ENCODE measurements around the gene CBFA2T3.
"Not testable (repeated sequence)": the region's sequence is repeated elsewhere in the genome, so short reads cannot be mapped to it uniquely, and the experiment has no call there.

The CBFA2T3 gene

DNA sequence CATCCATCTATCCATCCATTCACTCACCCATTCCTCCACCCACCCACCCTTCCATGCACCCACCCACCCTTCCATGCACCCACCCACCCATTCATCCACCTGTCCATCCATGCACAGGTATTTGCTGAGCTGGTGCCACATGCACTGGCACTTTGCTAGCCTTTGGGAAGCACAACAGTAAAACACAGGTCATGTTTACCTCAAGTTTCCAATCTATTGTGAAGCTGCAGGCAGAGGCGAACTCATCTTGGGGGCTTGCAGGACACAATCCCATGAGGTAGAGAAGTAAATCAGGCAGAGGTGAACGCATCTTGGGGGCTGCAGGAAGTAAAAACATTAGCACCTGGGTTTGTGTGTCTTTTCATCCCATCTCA, 35.6 kb upstream of the CBFA2T3 start:
- no peak for DNase-seq

DNA sequence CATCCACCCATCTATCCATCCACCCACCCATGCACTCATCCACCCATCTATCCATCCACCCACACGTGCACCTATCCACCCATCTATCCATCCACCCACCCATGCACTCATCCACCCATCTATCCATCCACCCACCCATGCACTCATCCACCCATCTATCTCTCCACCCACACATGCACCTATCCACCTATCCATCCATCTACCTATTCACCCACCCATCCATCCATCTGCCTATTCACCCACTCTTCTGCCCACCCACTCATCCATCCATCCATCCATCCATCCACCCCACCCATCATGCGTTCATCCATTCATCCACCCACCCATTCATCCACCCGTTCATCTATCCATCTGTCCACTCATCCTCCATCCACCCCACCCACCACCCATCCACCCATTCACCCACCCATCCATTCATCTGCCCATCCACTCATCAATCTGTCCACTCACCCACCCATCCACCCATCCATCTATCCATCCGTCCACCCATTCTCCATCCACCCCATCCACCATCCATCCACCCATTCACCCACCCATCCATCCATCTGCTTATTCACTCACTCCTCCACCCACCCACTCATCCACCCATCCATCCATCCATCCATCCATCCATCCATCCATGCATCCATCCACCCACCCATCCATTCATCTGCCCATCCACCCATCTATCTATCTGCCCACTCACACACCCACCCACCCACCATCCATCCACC, 35.1 kb upstream of the CBFA2T3 start:
- DNase-seq = no peak

GRCh38 chr16:89010210-89010925, 33.4 kb upstream of the CBFA2T3 start:
- DNase-seq = no peak

DNA sequence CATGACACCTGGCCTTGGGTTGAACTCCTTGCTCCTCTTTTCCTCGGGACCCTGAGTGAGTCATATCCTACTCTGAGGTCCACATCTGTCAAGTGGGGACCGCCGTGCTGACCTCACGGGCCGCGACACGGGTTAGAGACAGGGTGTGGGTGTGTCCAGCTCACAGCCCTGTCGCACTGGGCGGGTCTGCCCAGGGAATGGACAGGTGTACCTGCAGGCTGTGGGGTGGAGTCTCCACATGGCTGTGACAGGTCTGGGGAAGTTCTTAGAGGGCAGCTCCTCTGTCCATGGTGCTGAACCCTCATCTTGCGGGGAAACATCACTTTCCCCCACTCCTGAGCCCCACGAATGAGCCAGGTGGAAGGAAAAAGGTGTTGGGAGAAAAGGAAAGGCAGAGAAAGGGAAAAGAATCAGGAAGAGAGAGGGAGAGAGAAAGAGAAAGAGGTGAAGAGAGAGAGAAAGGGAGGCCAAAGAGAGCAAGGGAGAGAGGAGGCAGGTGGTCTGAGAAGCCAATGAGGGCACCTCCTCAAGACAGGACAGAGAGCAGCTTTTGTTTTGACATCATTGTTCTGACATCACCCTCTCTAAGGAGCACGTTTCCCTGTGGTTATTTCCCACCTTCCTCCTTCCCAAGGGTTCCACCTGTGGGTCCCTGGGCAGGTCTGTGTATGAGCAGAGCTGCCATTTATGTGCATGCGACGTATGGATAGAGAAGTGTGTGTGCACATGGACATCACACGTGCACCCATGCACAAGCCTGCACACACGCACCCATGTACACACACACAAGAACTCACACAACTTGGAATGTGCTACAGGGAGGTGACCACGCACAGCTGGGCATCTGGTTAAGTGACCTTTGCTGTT, 32.6 kb upstream of the CBFA2T3 start:
- no peak for DNase-seq

DNA sequence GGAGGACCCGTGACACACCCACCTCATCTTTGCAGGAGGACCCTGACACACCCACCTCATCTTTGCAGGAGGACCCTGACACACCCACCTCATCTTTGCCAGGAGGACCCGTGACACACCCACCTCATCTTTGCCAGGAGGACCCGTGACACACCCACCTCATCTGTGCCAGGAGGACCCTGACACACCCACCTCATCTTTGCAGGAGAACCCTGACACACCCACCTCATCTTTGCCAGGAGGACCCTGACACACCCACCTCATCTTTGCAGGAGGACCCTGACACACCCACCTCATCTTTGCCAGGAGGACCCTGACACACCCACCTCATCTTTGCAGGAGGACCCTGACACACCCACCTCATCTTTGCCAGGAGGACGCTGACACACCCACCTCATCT, 31.8 kb upstream of the CBFA2T3 start:
- not testable (repeated sequence) for DNase-seq

- DNase-seq = no peak
These were observed 30.6 kb upstream of the CBFA2T3 start for GRCh38 chr16:89007371-89008249.

- DNase-seq = no peak
These were observed 29.2 kb upstream of the CBFA2T3 start for GRCh38 chr16:89006036-89006752.

GRCh38 chr16:89005201-89006035, 28.4 kb upstream of the CBFA2T3 start:
- no peak for DNase-seq

DNA sequence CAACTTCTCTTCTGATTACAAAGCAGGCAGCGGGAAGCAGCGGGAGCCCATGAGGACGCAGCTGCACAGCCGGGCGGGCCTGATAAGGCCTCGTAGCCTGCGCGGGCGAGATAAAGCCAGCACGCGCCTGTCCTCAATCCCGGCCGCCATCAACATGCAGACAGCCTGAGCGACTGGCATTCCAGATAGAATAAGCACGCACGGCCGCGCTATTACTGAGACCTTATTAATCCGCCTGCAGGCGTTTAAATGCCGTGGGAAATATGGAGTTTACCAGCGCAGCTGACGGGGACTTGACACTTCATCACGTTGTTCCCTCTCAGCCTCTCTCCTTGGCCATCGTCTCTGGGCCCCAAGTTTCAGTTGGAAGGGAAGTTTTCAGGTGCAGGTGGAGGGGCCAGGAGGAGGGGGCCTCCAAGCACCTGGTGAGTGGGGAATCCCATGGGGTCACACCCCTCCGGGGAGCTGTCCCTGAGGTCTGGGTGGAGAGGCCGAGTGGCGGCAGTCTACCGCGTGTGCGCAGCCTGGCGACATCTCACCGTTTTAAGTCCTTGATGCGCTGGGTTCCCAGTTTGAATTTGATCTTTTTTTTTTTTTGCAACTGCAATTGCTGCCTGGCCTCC, 27.3 kb upstream of the CBFA2T3 start:
- peak; percentile 46 for DNase-seq

DNA sequence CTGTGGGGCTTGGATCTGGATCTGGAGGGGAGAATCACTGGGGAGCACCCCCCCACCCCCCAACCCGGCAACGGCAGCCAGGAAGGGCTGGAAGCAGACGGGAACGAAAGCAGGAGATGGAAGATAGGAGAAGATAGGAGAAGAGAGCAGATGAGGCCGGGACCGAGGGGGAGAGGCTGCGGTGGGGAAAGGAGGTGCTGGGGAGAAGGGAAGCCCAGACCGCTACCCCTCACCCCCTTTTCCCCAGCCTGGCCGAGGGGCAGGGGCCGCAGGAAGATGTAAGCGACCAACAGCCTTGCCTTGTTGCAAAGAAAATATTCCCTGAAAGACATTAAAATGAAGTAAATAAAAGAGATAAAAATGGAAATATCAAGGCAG, 26.8 kb upstream of the CBFA2T3 start:
- DNase-seq = no peak

GRCh38 chr16:89002851-89003830, 26.1 kb upstream of the CBFA2T3 start:
- no peak for DNase-seq

- DNase-seq = not testable (repeated sequence)
These were observed 25.1 kb upstream of the CBFA2T3 start for GRCh38 chr16:89002081-89002480.

GRCh38 chr16:89001117-89002027, 24.4 kb upstream of the CBFA2T3 start:
- DNase-seq = no peak

DNA sequence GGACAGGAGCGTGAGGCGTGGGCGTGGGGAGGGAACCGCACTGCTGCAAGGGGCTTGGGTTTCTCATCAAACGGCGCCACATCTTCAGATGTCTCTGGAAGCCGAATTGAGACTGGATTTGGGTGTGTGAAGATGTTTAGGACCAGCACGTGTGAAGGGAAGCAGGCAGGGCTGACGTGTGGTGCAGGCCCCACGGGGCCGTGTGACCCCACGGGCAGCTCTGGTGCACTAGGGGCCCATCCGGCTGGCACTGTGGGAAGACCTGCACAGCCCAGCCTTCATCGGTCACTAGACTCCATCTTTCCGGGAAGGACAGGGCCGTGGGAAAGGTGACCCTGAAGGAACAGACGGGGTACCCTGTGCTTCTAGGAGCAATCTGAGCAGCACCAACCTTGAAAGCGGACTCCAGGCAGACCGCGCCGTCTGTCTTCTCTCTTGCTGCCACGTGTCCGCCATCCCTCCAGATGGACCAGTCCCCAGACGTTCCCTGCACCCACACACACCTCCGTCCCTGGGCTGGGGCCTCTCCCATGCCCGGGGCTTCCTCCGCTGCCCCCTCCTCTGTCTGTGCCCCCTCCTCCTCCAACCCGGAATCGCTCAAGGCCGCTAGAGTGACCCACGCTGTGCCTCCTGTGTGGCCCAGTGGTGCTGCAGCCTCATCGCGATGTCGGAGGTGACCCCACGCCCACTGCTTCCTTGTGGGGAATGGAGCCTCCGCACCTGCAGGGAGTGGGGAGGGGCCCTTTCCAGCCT, 23.4 kb upstream of the CBFA2T3 start:
- no peak for DNase-seq

- no peak for DNase-seq
These were observed 22.6 kb upstream of the CBFA2T3 start for GRCh38 chr16:88999457-89000206.

DNA sequence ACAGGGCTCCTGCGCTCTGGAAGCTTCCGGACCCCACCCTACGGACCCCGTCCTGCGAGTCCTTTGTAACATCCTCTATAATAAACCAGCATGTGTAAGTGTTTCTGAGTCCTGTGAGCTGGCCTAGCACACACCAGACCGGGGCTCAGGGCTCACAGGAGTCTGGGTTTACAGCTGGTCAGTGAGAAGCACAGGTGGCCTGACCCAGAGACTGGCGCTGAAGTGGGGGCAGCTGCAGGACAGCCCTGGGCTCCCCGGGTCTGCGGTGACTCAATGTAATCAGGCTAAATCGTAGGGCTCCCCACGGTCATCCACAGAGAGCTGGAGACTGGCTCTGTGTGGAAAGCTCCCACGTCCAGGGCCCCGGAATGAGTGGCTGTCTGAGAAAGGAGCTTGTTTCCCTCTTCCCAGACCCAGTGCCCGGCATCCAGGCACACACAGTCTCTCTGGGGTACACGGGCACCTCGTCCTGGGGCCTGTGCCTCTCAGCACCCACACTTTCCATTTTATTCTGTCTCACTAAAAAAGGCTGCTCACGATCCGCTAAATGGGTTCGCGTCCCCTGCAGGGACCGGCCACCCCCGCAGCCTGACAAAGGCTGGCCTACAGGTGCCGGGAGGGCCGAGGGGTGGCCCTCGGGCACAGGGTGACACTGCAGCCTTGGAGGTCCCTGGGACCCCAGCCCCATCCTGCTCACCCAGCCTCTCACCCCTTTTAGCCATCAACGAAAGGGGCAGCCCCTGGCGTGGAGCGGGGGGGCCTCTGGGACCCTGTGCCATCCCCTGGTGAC, 18.9 kb upstream of the CBFA2T3 start:
- no peak for DNase-seq

All from DMS 273 treated with DMSO at 0.1 percent for 48 hours (cell line).